PC-3 (cell line): ENCODE results near the gene RASA2.

Experiments used
- EZH2 ChIP-seq: fragments of 300-600 bp; sonication (generic); IDR thresholded peaks from one replicate; pipeline ENCODE4 v1.6.1; 2017; ENCODE audit warnings: antibody characterized with exemption, mild to moderate bottlenecking, low read length; ENCODE audit not compliant: unreplicated experiment
- TF ChIP-seq, protein P1 (sequence below): fragments of 300-600 bp; sonication (generic); conservative IDR thresholded peaks from 2 replicates; pipeline ENCODE4 v1.5.1; 2017; ENCODE audit warnings: antibody characterized with exemption, low read depth, mild to moderate bottlenecking, low read length

DNA sequence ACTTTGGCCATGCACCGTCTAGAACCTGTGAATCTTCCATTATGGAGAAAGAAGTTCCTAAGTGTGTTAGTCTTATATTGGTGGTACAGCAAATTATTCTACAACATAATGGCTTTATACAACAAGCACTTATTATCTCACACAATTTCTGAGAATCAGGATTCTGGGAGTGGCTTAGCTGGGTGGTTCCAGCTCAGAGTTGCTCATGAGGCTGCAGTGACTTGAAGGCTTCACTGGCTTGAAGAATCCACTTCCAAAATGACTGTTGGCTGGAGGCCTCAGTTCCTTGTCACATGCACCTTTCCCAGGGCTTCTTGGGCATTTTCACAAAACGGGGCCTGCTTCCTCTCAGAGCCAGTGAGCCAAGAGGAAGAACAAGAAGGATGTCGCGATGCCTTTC lies 169.0 kb downstream of the RASA2 start:
- TF ChIP-seq, protein P1, sequence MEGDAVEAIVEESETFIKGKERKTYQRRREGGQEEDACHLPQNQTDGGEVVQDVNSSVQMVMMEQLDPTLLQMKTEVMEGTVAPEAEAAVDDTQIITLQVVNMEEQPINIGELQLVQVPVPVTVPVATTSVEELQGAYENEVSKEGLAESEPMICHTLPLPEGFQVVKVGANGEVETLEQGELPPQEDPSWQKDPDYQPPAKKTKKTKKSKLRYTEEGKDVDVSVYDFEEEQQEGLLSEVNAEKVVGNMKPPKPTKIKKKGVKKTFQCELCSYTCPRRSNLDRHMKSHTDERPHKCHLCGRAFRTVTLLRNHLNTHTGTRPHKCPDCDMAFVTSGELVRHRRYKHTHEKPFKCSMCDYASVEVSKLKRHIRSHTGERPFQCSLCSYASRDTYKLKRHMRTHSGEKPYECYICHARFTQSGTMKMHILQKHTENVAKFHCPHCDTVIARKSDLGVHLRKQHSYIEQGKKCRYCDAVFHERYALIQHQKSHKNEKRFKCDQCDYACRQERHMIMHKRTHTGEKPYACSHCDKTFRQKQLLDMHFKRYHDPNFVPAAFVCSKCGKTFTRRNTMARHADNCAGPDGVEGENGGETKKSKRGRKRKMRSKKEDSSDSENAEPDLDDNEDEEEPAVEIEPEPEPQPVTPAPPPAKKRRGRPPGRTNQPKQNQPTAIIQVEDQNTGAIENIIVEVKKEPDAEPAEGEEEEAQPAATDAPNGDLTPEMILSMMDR = no peak
- TF ChIP-seq EZH2 = no peak
